B cell (primary cell): ENCODE data around the gene CST9L. TPM values are rescaled to one million over a fixed set of nuclear protein-coding genes. Genes with fewer than 3 reads are reported as not detected.

ENCODE experiments used
- ATAC-seq: fragments of 200-7000 bp; cut with Tn5 transposase; one replicate; pipeline ENCODE4 v1.10.0; 2021; ENCODE audit warnings: low read depth, mild to moderate bottlenecking, moderate number of reproducible peaks, moderate library complexity
- CTCF ChIA-PET: fragments of 350-600 bp; sonication (Branson Sonifier 250); formaldehyde crosslinking; loops from one replicate; lab custom pipeline; 2021; ENCODE audit warnings: antibody characterized with exemption, inconsistent platforms; lab: Charles Lee
- POLR2A ChIA-PET: fragments of 350-600 bp; sonication (Branson Sonifier 250); formaldehyde crosslinking; loops from one replicate; lab custom pipeline; 2021; ENCODE audit warnings: antibody characterized with exemption; lab: Charles Lee
- DNase-seq: peaks from one replicate; pipeline ENCODE4 v3.0.0; 2013
- H2AFZ ChIP-seq: 2 replicates; pipeline ENCODE4 v1.6.1; 2012; ENCODE audit warnings: mild to moderate bottlenecking, low read depth, low read length; ENCODE audit not compliant: insufficient read depth, poor library complexity, severe bottlenecking
- H3K27ac ChIP-seq, 2 donors: 1 replicate in 1 of 2; 2 replicates in 1 of 2; pipeline ENCODE4 v1.5.1; 2012 to 2013; ENCODE audit warnings: low read length in 2 of 2, mild to moderate bottlenecking in 2 of 2, moderate library complexity in 1 of 2
- H3K27me3 ChIP-seq, 4 experiments: fragments of 200-600 bp in 1 of 4; sonication (generic) in 1 of 4; replicated peaks in 1 of 4; 1 replicate in 2 of 4; 2 replicates in 2 of 4; pipeline versions ENCODE4 v1.6.1 to v1.7.0; 2013 to 2016; ENCODE audit warnings: low read length in 3 of 4, mild to moderate bottlenecking in 2 of 4, mixed read lengths in 1 of 4, moderate library complexity in 1 of 4; ENCODE audit not compliant: insufficient read depth in 4 of 4, control insufficient read depth in 3 of 4; ENCODE audit errors: control extremely low read depth in 1 of 4
- H3K36me3 ChIP-seq, 2 experiments: replicated peaks in 1 of 2; 1 replicate in 1 of 2; 2 replicates in 1 of 2; pipeline versions ENCODE4 v1.6.1 to v1.7.1; 2013; ENCODE audit warnings: low read length in 1 of 2; ENCODE audit not compliant: insufficient read depth in 2 of 2, control insufficient read depth in 1 of 2; ENCODE audit errors: control extremely low read depth in 1 of 2, extremely low read depth in 1 of 2
- H3K4me1 ChIP-seq, 2 donors: fragments of 200-600 bp in 1 of 2; sonication (generic) in 1 of 2; 1 replicate in 1 of 2; 2 replicates in 1 of 2; pipeline versions ENCODE4 v1.5.1 to v1.6.1; 2013 to 2017; ENCODE audit warnings: low read length in 2 of 2; ENCODE audit not compliant: control insufficient read depth in 2 of 2, insufficient read depth in 2 of 2
- H3K4me2 ChIP-seq: replicated peaks from 2 replicates; pipeline ENCODE3; 2012; ENCODE audit warnings: mild to moderate bottlenecking, low read depth, low read length; ENCODE audit not compliant: poor library complexity, severe bottlenecking
- H3K4me3 ChIP-seq, 5 experiments: fragments of 200-600 bp in 1 of 5; sonication (generic) in 1 of 5; 1 replicate in 3 of 5; 2 replicates in 2 of 5; pipeline versions ENCODE4 v1.5.1 to v1.7.0; 2011 to 2016; ENCODE audit warnings: low read length in 4 of 5, mild to moderate bottlenecking in 4 of 5, low read depth in 2 of 5, control low read depth in 1 of 5, moderate library complexity in 1 of 5; ENCODE audit not compliant: insufficient read depth in 1 of 5; ENCODE audit errors: control extremely low read depth in 1 of 5, extremely low read depth in 1 of 5
- H3K79me2 ChIP-seq: fragments of 200-600 bp; sonication (generic); one replicate; pipeline ENCODE4 v1.6.0; 2016; ENCODE audit warnings: low read length; ENCODE audit not compliant: control insufficient read depth, insufficient read depth
- H3K9ac ChIP-seq: fragments of 200-600 bp; sonication (generic); 2 replicates; pipeline ENCODE4 v1.6.1; 2017; ENCODE audit warnings: mild to moderate bottlenecking, low read length, moderate library complexity
- H3K9me3 ChIP-seq, 3 donors: one replicate each; pipeline versions ENCODE4 v1.6.1 to v1.7.1; 2013; ENCODE audit warnings: low read length in 2 of 3; ENCODE audit not compliant: control insufficient read depth in 2 of 3, insufficient read depth in 1 of 3; ENCODE audit errors: control extremely low read depth in 1 of 3
- H4K20me1 ChIP-seq: 2 replicates; pipeline ENCODE4 v1.6.0; 2012; ENCODE audit warnings: mild to moderate bottlenecking, low read length; ENCODE audit not compliant: insufficient read depth, control insufficient read depth, poor library complexity, severe bottlenecking
- H3K27ac Mint-ChIP-seq: one replicate; pipeline ENCODE4 v1.8.0; 2021; ENCODE audit warnings: mixed read lengths
- H3K27me3 Mint-ChIP-seq: one replicate; pipeline ENCODE4 v1.8.0; 2021; ENCODE audit warnings: mixed read lengths
- H3K4me1 Mint-ChIP-seq: one replicate; pipeline ENCODE4 v1.8.0; 2021; ENCODE audit warnings: mixed read lengths
- H3K4me3 Mint-ChIP-seq: one replicate; pipeline ENCODE4 v1.8.0; 2021; ENCODE audit warnings: mixed read lengths
- H3K9me3 Mint-ChIP-seq: one replicate; pipeline ENCODE4 v1.8.0; 2022; ENCODE audit warnings: mixed read lengths; ENCODE audit not compliant: insufficient read depth
- EZH2 ChIP-seq: IDR thresholded peaks from 2 replicates; pipeline ENCODE4 v1.6.1; 2012; ENCODE audit warnings: borderline replicate concordance, low read depth, mild to moderate bottlenecking, moderate library complexity, low read length; ENCODE audit not compliant: insufficient read depth, poor library complexity, severe bottlenecking
- WGBS: methylation state at CpG from one replicate; pipeline ENCODE4 v1.1.5; 2013; ENCODE audit warnings: missing lambda C conversion rate; ENCODE audit not compliant: insufficient coverage; 5-methylcytosine and 5-hydroxymethylcytosine counted together
- intact Hi-C: fragments of 100-400 bp; cut with micrococcal nuclease; formaldehyde crosslinking; loops from one replicate; pipeline ENCODE4 v1.10.0; 2022
- polyA plus RNA-seq: library from polyadenylated mRNA; depleted of rRNA; stranded (reverse); fragments of >200 nt; gene quantifications from 2 replicates; pipeline ENCODE4 v1.2.3, GENCODE V29; 2012
- total RNA-seq, 2 donors: library from RNA; stranded (reverse); fragments of 120-200 nt in 1 of 2; gene quantifications; 1 replicate in 1 of 2; 2 replicates in 1 of 2; pipeline versions ENCODE4 v1.2.3 to v1.2.4, GENCODE V29; 2013 to 2022
- TF ChIP-seq, protein P1 (sequence below): fragments of 200-600 bp; IDR thresholded peaks from one replicate; pipeline ENCODE4 v1.8.0; 2022; ENCODE audit warnings: antibody characterized with exemption, mild to moderate bottlenecking

The CST9L gene
- total and polyA plus RNA-seq, 2 donors (not counting 1 experiment from before 2014, with no cell fraction given) = not detected

DNA sequence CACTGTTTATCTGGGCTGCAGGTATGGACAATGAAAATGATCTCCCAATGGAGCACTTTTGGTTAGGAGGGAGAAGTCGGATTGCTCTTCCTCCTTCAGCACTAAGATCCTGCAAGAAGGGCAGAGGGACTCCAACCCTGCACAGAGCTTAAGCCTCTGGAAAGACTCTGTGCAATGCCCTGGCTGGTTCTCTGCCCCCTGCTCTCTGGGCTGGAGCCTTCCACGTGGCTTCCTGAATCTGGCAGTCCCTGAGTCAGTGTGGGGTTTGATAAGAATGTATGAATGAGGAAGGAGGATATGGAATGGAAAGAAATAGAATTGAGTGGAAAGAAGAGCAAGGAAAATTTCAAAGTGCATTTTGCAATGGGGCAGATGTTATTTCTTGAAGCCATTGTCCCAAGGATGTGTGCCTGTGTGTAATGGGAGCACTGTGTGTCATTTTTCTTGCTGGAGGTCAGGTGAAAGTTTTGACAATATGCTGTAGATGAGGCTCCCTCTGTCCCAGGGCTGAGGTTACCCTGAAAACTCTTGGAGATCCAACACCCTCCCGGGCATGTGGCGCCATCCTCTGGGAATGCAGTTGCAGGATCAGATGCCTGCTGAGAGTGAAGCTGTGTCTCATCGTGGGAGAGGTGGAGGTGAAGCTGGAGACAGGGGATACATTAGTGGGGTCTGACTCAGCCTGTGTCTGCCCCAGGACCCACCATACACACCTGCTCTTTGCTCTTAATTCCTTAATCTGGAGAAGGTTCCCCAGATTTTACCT is 16.3 kb upstream of the CST9L start:
- TF ChIP-seq, protein P1, sequence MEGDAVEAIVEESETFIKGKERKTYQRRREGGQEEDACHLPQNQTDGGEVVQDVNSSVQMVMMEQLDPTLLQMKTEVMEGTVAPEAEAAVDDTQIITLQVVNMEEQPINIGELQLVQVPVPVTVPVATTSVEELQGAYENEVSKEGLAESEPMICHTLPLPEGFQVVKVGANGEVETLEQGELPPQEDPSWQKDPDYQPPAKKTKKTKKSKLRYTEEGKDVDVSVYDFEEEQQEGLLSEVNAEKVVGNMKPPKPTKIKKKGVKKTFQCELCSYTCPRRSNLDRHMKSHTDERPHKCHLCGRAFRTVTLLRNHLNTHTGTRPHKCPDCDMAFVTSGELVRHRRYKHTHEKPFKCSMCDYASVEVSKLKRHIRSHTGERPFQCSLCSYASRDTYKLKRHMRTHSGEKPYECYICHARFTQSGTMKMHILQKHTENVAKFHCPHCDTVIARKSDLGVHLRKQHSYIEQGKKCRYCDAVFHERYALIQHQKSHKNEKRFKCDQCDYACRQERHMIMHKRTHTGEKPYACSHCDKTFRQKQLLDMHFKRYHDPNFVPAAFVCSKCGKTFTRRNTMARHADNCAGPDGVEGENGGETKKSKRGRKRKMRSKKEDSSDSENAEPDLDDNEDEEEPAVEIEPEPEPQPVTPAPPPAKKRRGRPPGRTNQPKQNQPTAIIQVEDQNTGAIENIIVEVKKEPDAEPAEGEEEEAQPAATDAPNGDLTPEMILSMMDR = no peak
- TF ChIP-seq EZH2 = no peak
- no peaks in the 10 kb centered on the region for H3K4me1 ChIP-seq
- H3K27ac ChIP-seq = no peak overlapping the region
- no peaks in the 10 kb centered on the region for H4K20me1 ChIP-seq
- ChIA-PET CTCF (no interaction called here), POLR2A (no interaction called here)
- Mint-ChIP-seq H3K27me3 (peaks cover 22% of the 10 kb centered on the region), H3K27ac (no peak overlapping the region), H3K4me3 (no peak overlapping the region), H3K4me1 (no peaks in the 10 kb centered on the region), H3K9me3 (no peaks in the 10 kb centered on the region)
- H3K4me2 ChIP-seq = no peak overlapping the region
- no peaks in the 10 kb centered on the region for H3K36me3 ChIP-seq
- ATAC-seq (no peak), DNase-seq (no peak)
- no peak overlapping the region for H3K9ac ChIP-seq
- intact Hi-C loops = no loop called here
- peaks cover 0 to 9% (median 0%) of the 10 kb centered on the region in 4 experiments for H3K27me3 ChIP-seq
- peaks cover 0 to 1% (median 0%) of the 10 kb centered on the region in 3 donors for H3K9me3 ChIP-seq
- H3K79me2 ChIP-seq = no peaks in the 10 kb centered on the region
- no peak overlapping the region for H3K4me3 ChIP-seq
- WGBS = 62% methylated on average over 4 of the region's 5 CpGs
- no peak overlapping the region for H2AFZ ChIP-seq

DNA sequence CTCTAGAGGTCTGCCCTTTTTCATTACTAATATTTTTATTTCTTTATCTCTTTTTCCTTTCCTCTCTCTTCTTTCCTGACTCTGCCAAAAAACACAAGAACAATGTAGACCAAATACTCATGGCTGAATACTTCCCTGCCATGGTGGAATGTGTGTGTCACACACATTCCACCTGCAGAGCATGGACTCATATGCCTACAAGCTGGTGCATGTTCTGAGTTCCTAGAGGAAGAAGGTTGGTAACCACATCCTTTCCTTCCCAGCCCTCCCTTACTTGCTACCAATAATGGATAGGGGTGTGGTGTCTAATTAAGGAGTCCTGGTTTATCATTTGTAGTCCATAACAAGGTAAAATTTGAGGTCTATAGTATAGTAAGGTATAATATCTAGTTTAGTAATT is 15.2 kb upstream of the CST9L start:
- Histone ChIP-seq H3K4me2 (no peak overlapping the region), H3K9me3 (peaks cover 0 to 1% (median 0%) of the 10 kb centered on the region in 3 donors), H4K20me1 (no peaks in the 10 kb centered on the region), H3K36me3 (no peaks in the 10 kb centered on the region), H3K4me3 (no peak overlapping the region), H3K9ac (no peak overlapping the region), H2AFZ (no peak overlapping the region), H3K27me3 (peaks cover 0 to 9% (median 0%) of the 10 kb centered on the region in 4 experiments), H3K4me1 (no peaks in the 10 kb centered on the region), H3K27ac (no peak overlapping the region), H3K79me2 (no peaks in the 10 kb centered on the region)
- TF ChIP-seq EZH2 = no peak
- TF ChIP-seq, protein P1 = no peak
- DNase-seq = no peak
- ChIA-PET CTCF (no interaction called here), POLR2A (no interaction called here)
- no peak for ATAC-seq
- no peaks in the 10 kb centered on the region for H3K9me3 Mint-ChIP-seq
- no peaks in the 10 kb centered on the region for H3K4me1 Mint-ChIP-seq
- intact Hi-C loops = no loop called here
- no peak overlapping the region for H3K4me3 Mint-ChIP-seq
- H3K27ac Mint-ChIP-seq = no peak overlapping the region
- peaks cover 22% of the 10 kb centered on the region for H3K27me3 Mint-ChIP-seq
